ENCODE data around the gene KBTBD13. TPM values are rescaled to one million over a fixed set of nuclear protein-coding genes. Genes with fewer than 3 reads are reported as not detected.
A peak's percentile ranks its signal among the peaks of the same experiment; 100 is the strongest.
"Not testable (repeated sequence)": the region's sequence is repeated elsewhere in the genome, so short reads cannot be mapped to it uniquely, and the experiment has no call there.

The KBTBD13 gene
- total and polyA plus RNA-seq, 4 donors, result 0.06 to 0.08 TPM; not detected in 2

GRCh38 chr15:65075607-65076395 is 745 bp upstream of the KBTBD13 start:
- not testable (repeated sequence) for H3K36me3 ChIP-seq (ENCODE audit: control insufficient read depth, insufficient read depth, low read length); H3K4me3 ChIP-seq (ENCODE audit: low read depth, low read length); H3K27ac ChIP-seq (ENCODE audit: low read depth, low read length); DNase-seq (ENCODE audit: low read depth in 4 of 6, low spot score in 6 of 6); H3K9me3 ChIP-seq (ENCODE audit: control insufficient read depth, insufficient read depth, low read length)
- Histone ChIP-seq H3K4me1 (ENCODE audit: control insufficient read depth, insufficient read depth, low read length) (peaks cover 33% of the 10 kb centered on the region), H3K27me3 (ENCODE audit: control insufficient read depth, insufficient read depth, low read length) (peaks cover 33% of the 10 kb centered on the region)
- WGBS (ENCODE audit: insufficient coverage), result 61% methylated on average over 10 of the region's 12 CpGs

DNA sequence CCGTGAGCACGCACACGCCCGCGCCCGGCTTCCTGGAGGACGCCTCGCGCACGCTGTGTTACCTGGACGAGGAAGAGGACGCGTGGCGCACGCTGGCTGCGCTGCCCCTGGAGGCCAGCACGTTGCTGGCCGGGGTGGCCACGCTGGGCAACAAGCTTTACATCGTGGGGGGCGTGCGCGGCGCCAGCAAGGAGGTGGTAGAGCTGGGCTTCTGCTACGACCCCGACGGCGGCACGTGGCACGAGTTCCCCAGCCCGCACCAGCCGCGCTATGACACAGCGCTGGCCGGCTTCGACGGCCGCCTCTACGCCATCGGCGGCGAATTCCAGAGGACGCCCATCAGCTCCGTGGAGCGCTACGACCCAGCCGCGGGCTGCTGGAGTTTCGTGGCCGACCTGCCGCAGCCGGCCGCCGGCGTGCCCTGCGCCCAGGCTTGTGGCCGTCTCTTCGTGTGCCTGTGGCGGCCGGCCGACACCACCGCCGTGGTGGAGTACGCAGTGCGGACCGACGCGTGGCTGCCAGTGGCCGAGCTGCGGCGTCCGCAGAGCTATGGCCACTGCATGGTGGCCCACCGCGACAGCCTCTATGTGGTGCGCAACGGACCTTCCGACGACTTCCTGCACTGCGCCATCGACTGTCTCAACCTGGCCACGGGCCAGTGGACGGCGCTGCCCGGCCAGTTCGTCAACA is 890 bp downstream of the KBTBD13 start:
- no peak overlapping the region for H3K27ac ChIP-seq (ENCODE audit: low read depth, low read length)
- no peaks in the 10 kb centered on the region for H3K9me3 ChIP-seq (ENCODE audit: control insufficient read depth, insufficient read depth, low read length)
- no peak overlapping the region for H3K4me3 ChIP-seq (ENCODE audit: low read depth, low read length)
- DNase-seq (ENCODE audit: low read depth in 4 of 6, low spot score in 6 of 6), result no peak
- peaks cover 32% of the 10 kb centered on the region for H3K4me1 ChIP-seq (ENCODE audit: control insufficient read depth, insufficient read depth, low read length)
- peaks cover 33% of the 10 kb centered on the region for H3K27me3 ChIP-seq (ENCODE audit: control insufficient read depth, insufficient read depth, low read length)
- H3K36me3 ChIP-seq (ENCODE audit: control insufficient read depth, insufficient read depth, low read length), result peaks cover 2% of the 10 kb centered on the region
- WGBS (ENCODE audit: insufficient coverage), result 47% methylated on average over 85 of the region's 85 CpGs

GRCh38 chr15:65077981-65078352 is 1.4 kb downstream of the KBTBD13 start:
- Histone ChIP-seq H3K27me3 (ENCODE audit: control insufficient read depth, insufficient read depth, low read length) (peaks cover 33% of the 10 kb centered on the region), H3K4me3 (ENCODE audit: low read depth, low read length) (no peak overlapping the region), H3K36me3 (ENCODE audit: control insufficient read depth, insufficient read depth, low read length) (peaks cover 2% of the 10 kb centered on the region), H3K9me3 (ENCODE audit: control insufficient read depth, insufficient read depth, low read length) (no peaks in the 10 kb centered on the region), H3K27ac (ENCODE audit: low read depth, low read length) (no peak overlapping the region), H3K4me1 (ENCODE audit: control insufficient read depth, insufficient read depth, low read length) (peaks cover 34% of the 10 kb centered on the region)
- WGBS (ENCODE audit: insufficient coverage), result 15% methylated on average over 24 of the region's 24 CpGs
- DNase-seq (ENCODE audit: low read depth in 4 of 6, low spot score in 6 of 6), result peak in 2 of 6 donors; percentile 55 to 71

DNA sequence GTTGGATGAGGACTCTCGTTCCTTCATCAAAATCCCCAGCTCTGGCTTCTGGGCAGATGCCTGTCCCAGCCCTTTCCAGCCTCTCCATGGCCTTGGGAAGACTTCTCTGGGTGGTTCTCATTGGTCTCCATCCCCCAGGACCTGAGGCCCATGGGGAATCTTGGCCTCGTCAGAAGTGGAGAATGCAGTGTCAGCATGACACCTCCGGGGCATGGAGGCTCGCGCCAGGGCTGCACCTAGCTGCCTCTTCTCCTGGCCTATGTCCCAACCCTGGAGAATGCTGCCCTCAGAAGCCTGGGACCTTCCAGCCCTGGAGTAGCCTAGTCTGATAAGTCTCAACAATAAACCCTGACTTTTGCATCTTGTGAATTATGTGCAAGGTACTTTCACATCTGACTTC is 3.0 kb downstream of the KBTBD13 start:
- H3K27me3 ChIP-seq (ENCODE audit: control insufficient read depth, insufficient read depth, low read length), result peaks cover 37% of the 10 kb centered on the region
- H3K4me1 ChIP-seq (ENCODE audit: control insufficient read depth, insufficient read depth, low read length), result peaks cover 48% of the 10 kb centered on the region
- no peaks in the 10 kb centered on the region for H3K9me3 ChIP-seq (ENCODE audit: control insufficient read depth, insufficient read depth, low read length)
- DNase-seq (ENCODE audit: low read depth in 4 of 6, low spot score in 6 of 6), result no peak
- H3K36me3 ChIP-seq (ENCODE audit: control insufficient read depth, insufficient read depth, low read length), result peaks cover 2% of the 10 kb centered on the region
- no peak overlapping the region for H3K4me3 ChIP-seq (ENCODE audit: low read depth, low read length)
- H3K27ac ChIP-seq (ENCODE audit: low read depth, low read length), result no peak overlapping the region
- 85% methylated on average over 5 of the region's 5 CpGs for WGBS (ENCODE audit: insufficient coverage)

DNA sequence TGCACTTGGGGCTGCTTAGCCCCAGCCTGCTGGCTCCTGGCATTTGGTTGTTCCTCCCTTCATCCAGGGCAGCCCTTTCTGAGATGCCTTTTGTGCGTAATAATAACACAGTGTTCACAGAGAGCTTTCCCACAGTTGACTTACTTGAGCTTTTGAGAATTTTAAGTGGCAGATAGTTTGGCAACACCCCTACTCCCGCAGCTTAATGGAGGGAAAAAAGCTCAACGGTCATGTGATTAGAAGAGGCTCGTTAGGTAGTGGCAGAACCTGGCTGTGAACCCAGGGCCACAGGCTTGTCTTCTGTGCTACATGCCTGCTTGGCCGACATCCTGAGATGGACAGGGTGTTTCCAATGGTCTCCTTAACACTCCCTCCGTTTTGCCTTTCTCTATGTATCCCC is 4.7 kb downstream of the KBTBD13 start:
- H3K9me3 ChIP-seq (ENCODE audit: control insufficient read depth, insufficient read depth, low read length), result no peaks in the 10 kb centered on the region
- peaks cover 63% of the 10 kb centered on the region for H3K4me1 ChIP-seq (ENCODE audit: control insufficient read depth, insufficient read depth, low read length)
- H3K27ac ChIP-seq (ENCODE audit: low read depth, low read length), result no peak overlapping the region
- no peak overlapping the region for H3K4me3 ChIP-seq (ENCODE audit: low read depth, low read length)
- peaks cover 39% of the 10 kb centered on the region for H3K27me3 ChIP-seq (ENCODE audit: control insufficient read depth, insufficient read depth, low read length)
- peak in 1 of 6 donors; percentile 57 for DNase-seq (ENCODE audit: low read depth in 4 of 6, low spot score in 6 of 6)
- H3K36me3 ChIP-seq (ENCODE audit: control insufficient read depth, insufficient read depth, low read length), result peaks cover 2% of the 10 kb centered on the region
- WGBS (ENCODE audit: insufficient coverage), result 27% methylated on average over 4 of the region's 6 CpGs

- 80% methylated on average over 4 of the region's 5 CpGs for WGBS (ENCODE audit: insufficient coverage)
- Histone ChIP-seq H3K4me1 (ENCODE audit: control insufficient read depth, insufficient read depth, low read length) (peaks cover 66% of the 10 kb centered on the region), H3K27me3 (ENCODE audit: control insufficient read depth, insufficient read depth, low read length) (peaks cover 34% of the 10 kb centered on the region)
These were observed 5.2 kb downstream of the KBTBD13 start for GRCh38 chr15:65081758-65082157.

DNA sequence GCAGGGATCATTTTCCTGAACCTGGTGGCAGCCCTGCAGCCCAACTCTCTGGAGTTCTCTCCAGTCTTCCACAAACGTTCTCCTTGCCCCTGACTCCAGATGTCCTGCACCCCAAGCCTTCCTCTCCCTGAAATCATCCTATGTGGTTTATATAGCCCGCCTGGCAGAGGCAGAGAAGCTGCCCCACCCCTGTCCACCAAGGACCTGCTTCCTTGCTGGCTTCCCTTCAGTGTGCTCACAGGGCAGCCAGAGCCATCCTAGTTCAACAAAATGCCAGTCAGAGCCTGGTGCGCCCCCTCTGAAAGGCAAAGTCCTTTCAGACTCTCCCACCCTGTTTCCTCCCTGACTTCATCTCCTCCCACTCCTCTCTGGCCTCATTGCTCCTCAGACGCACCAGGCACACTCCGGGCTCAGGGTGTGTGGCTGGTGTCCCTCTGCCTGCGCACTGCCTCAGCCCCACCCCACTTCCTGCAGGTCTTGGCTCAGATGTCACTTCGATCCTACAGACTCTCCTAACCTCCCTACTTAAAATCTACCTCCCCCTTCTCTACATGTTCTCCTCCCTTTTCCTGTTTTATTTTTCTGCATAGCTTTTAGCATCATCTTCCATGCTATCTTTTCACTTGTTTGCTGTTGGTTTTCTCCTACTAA is 5.9 kb downstream of the KBTBD13 start:
- WGBS (ENCODE audit: insufficient coverage), result 39% methylated on average over 7 of the region's 7 CpGs
- DNase-seq (ENCODE audit: low read depth in 4 of 6, low spot score in 6 of 6), result no peak
- H3K36me3 ChIP-seq (ENCODE audit: control insufficient read depth, insufficient read depth, low read length), result peaks cover 3% of the 10 kb centered on the region
- no peaks in the 10 kb centered on the region for H3K9me3 ChIP-seq (ENCODE audit: control insufficient read depth, insufficient read depth, low read length)
- peaks cover 30% of the 10 kb centered on the region for H3K27me3 ChIP-seq (ENCODE audit: control insufficient read depth, insufficient read depth, low read length)
- no peak overlapping the region for H3K4me3 ChIP-seq (ENCODE audit: low read depth, low read length)
- peak overlapping the region; percentile 34 for H3K27ac ChIP-seq (ENCODE audit: low read depth, low read length)
- H3K4me1 ChIP-seq (ENCODE audit: control insufficient read depth, insufficient read depth, low read length), result peaks cover 72% of the 10 kb centered on the region

More at GRCh38 chr15:65081758-65082157, 5.2 kb downstream of the KBTBD13 start:
- no peak for DNase-seq (ENCODE audit: low read depth in 4 of 6, low spot score in 6 of 6)
- Histone ChIP-seq H3K27ac (ENCODE audit: low read depth, low read length) (peak overlapping the region; percentile 37), H3K4me3 (ENCODE audit: low read depth, low read length) (no peak overlapping the region), H3K9me3 (ENCODE audit: control insufficient read depth, insufficient read depth, low read length) (no peaks in the 10 kb centered on the region), H3K36me3 (ENCODE audit: control insufficient read depth, insufficient read depth, low read length) (peaks cover under 1% of the 10 kb centered on the region)

- H3K27me3 ChIP-seq (ENCODE audit: control insufficient read depth, insufficient read depth, low read length), result peaks cover 23% of the 10 kb centered on the region
- no peak overlapping the region for H3K4me3 ChIP-seq (ENCODE audit: low read depth, low read length)
- peak overlapping the region; percentile 34 for H3K27ac ChIP-seq (ENCODE audit: low read depth, low read length)
- peak in 3 of 6 donors; percentile 39 to 86 (median 80) for DNase-seq (ENCODE audit: low read depth in 4 of 6, low spot score in 6 of 6)
- WGBS (ENCODE audit: insufficient coverage), result 2% methylated on average over 7 of the region's 7 CpGs
- peaks cover 5% of the 10 kb centered on the region for H3K36me3 ChIP-seq (ENCODE audit: control insufficient read depth, insufficient read depth, low read length)
- no peaks in the 10 kb centered on the region for H3K9me3 ChIP-seq (ENCODE audit: control insufficient read depth, insufficient read depth, low read length)
- peaks cover 74% of the 10 kb centered on the region for H3K4me1 ChIP-seq (ENCODE audit: control insufficient read depth, insufficient read depth, low read length)
These were observed 6.7 kb downstream of the KBTBD13 start for GRCh38 chr15:65083262-65083701.

GRCh38 chr15:65084500-65085206 is 8.1 kb downstream of the KBTBD13 start:
- H3K4me1 ChIP-seq (ENCODE audit: control insufficient read depth, insufficient read depth, low read length), result peaks cover 82% of the 10 kb centered on the region
- peaks cover 11% of the 10 kb centered on the region for H3K27me3 ChIP-seq (ENCODE audit: control insufficient read depth, insufficient read depth, low read length)
- no peak for DNase-seq (ENCODE audit: low read depth in 4 of 6, low spot score in 6 of 6)
- H3K9me3 ChIP-seq (ENCODE audit: control insufficient read depth, insufficient read depth, low read length), result no peaks in the 10 kb centered on the region
- no peak overlapping the region for H3K4me3 ChIP-seq (ENCODE audit: low read depth, low read length)
- H3K27ac ChIP-seq (ENCODE audit: low read depth, low read length), result no peak overlapping the region
- peaks cover 10% of the 10 kb centered on the region for H3K36me3 ChIP-seq (ENCODE audit: control insufficient read depth, insufficient read depth, low read length)
- 79% methylated on average over 6 of the region's 7 CpGs for WGBS (ENCODE audit: insufficient coverage)

All from spinal cord (tissue), 10 donors.